ENCODE measurements around the gene RPL23.

RPL23 gene

GRCh38 chr17:38853292-38854219, at the start of gene RPL23:
RPL23 (minus strand) TSS chr17:38853721; CDS start chr17:38853710, 11 bp downstream.
- in situ Hi-C loops (cut with MboI; ENCODE audit: low sequenced_read_pairs) = no loop called here

GRCh38 chr17:38900978-38901656, 47.6 kb upstream of the RPL23 start:
- in situ Hi-C loops (cut with MboI; ENCODE audit: low sequenced_read_pairs) = no loop called here

GRCh38 chr17:38899421-38899820, 45.9 kb upstream of the RPL23 start:
- in situ Hi-C loops (cut with MboI; ENCODE audit: low sequenced_read_pairs) = no loop called here

DNA sequence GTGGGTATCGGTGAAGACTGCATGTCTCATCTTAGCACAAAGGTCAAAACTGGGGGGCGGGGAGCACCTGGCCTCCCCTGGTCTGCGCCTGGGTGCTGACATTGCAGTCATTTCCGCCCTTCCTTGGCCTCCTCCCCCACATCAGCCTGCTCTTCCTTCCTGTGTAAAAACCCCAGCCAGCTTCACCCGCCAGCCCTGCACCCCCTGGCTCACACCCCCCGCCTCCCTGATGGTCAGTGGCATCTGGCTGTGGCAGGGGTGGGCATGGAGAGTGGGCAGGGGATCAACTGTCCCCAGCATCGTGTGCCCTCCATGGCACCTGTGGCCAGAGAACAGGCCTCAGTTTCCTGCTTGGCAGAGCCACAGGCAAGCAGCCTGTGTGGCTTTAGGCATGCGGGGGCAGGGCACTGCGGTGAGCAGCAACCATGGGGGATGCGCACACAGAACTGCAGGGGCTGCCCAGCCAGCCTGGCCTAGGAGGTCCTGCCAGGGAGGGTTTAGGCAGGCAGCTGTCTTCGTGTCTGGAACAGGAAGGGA, 45.4 kb upstream of the RPL23 start:
- in situ Hi-C loops (cut with MboI; ENCODE audit: low sequenced_read_pairs) = no loop called here

- in situ Hi-C loops (cut with MboI; ENCODE audit: low sequenced_read_pairs) = no loop called here
These were observed 44.8 kb upstream of the RPL23 start for GRCh38 chr17:38898291-38898679.

- in situ Hi-C loops (cut with MboI; ENCODE audit: low sequenced_read_pairs) = no loop called here
These were observed 44.3 kb upstream of the RPL23 start for GRCh38 chr17:38897671-38898290.

DNA sequence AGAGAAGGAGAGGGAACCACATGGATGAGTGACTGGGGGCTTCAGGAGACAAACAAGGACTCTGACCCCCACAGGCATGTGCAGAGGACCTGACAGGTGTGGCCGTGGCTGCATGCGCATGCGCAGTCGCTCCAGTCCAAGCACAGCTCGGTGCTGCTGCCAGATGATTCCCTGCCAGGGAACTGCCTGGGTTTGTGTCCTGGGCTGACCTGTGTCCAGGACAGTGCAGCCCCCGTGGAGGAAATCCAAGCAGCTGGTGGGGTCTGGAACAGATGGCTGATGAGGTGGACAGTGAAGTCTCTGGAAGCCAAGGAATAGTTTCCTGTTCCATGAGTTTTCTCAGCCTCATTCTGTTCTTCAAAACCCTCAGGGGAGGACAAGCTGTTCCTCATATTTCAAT, 43.7 kb upstream of the RPL23 start:
- in situ Hi-C loops (cut with MboI; ENCODE audit: low sequenced_read_pairs) = no loop called here

- in situ Hi-C loops (cut with MboI; ENCODE audit: low sequenced_read_pairs) = no loop called here
These were observed 42.9 kb upstream of the RPL23 start for GRCh38 chr17:38896346-38896954.

DNA sequence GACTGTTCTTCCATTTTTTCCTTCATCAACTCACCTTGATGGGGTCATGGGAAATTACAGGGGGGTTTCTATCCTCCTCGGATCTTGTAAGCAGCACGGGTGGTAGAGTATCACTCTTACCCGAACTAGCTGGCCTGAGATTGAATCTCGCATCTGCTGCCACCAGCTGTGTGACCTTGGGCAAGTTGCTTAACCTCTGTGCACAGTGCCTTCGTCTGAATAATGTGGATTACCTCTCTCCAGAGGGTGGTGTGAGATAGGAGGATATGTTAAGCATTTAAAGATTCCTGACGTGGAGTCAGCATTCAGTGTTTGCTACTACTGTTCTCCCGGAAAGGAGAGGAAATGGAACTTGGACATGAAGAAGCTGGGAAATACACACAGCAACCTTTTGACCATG, 40.8 kb upstream of the RPL23 start:
- in situ Hi-C loops (cut with MboI; ENCODE audit: low sequenced_read_pairs) = no loop called here

DNA sequence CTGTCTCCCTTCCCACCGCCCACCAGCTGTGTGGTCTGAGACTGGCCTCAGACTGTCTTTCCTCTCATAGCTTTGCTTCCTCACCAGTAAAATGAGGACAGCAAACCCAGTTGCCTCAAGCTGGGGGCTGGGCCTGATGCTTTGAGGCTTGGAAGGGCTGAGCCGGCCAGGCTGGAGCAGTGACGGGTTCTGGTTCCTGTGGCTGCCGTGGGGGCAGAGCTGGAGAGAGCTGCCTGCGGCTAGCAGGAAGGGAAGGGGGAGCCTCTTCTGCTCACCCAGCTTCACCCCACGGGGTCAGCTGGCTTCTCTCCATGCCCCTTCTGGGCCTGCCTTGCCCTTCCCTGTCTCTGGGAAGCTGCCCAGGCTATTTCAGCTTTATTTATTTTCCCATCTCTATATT, 40.1 kb upstream of the RPL23 start:
- in situ Hi-C loops (cut with MboI; ENCODE audit: low sequenced_read_pairs) = no loop called here

- in situ Hi-C loops (cut with MboI; ENCODE audit: low sequenced_read_pairs) = no loop called here
These were observed 39.6 kb upstream of the RPL23 start for GRCh38 chr17:38893113-38893512.

GRCh38 chr17:38892620-38893019, 39.1 kb upstream of the RPL23 start:
- in situ Hi-C loops (cut with MboI; ENCODE audit: low sequenced_read_pairs) = no loop called here

DNA sequence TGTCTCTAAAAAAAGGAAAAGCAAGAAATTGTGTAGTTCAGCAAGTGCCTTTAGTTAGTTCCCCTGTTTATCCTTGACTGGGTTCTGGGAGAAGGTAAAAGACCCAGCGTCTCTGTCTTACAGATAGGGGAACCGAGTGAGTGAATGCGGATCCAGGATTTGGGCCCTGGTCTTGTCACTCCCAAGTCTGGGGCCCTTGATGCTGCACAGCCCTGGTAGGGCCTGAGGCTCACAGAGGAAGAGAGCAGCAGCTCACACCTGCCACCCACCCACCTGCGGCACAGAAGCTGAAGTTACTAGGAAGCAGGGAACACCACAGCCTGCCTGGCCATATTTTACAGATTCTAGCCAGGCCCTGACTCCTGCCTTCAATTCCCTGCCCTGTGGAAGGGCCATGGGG, 38.6 kb upstream of the RPL23 start:
- in situ Hi-C loops (cut with MboI; ENCODE audit: low sequenced_read_pairs) = no loop called here

GRCh38 chr17:38891441-38891840, 37.9 kb upstream of the RPL23 start:
- in situ Hi-C loops (cut with MboI; ENCODE audit: low sequenced_read_pairs) = no loop called here

- in situ Hi-C loops (cut with MboI; ENCODE audit: low sequenced_read_pairs) = no loop called here
These were observed 36.9 kb upstream of the RPL23 start for GRCh38 chr17:38890410-38890746.

GRCh38 chr17:38889745-38890409, 36.4 kb upstream of the RPL23 start:
- in situ Hi-C loops (cut with MboI; ENCODE audit: low sequenced_read_pairs) = no loop called here

- in situ Hi-C loops (cut with MboI; ENCODE audit: low sequenced_read_pairs) = no loop called here
These were observed 35.3 kb upstream of the RPL23 start for GRCh38 chr17:38888842-38889241.

- in situ Hi-C loops (cut with MboI; ENCODE audit: low sequenced_read_pairs) = no loop called here
These were observed 33.1 kb upstream of the RPL23 start for GRCh38 chr17:38886643-38887010.

- in situ Hi-C loops (cut with MboI; ENCODE audit: low sequenced_read_pairs) = no loop called here
These were observed 32.5 kb upstream of the RPL23 start for GRCh38 chr17:38885728-38886642.

All from HL-60/S4 treated with retinoic acid at 250 ng/mL for 4 days and 3 days (cell line).